NCI-H1436 (cell line): ENCODE results near the gene TRIM49D2.
"Not testable (repeated sequence)": the region's sequence is repeated elsewhere in the genome, so short reads cannot be mapped to it uniquely, and the experiment has no call there.

Source experiments
- DNase-seq: peaks from one replicate; lab custom pipeline; 2025; lab: John Stamatoyannopoulos, UW

Gene TRIM49D2

GRCh38 chr11:89923764-89924163 is at the start of gene TRIM49D2:
Gene TRIM49D2, plus strand, starts transcription at chr11:89924064. Its CDS starts 2,698 bp downstream, at chr11:89926762.
- DNase-seq: not testable (repeated sequence)

GRCh38 chr11:89877511-89877910 is 46.4 kb upstream of the TRIM49D2 start:
- not testable (repeated sequence) for DNase-seq

- not testable (repeated sequence) for DNase-seq
Measured at GRCh38 chr11:89893245-89893644, 30.6 kb upstream of the TRIM49D2 start.

- DNase-seq: not testable (repeated sequence)
Measured at GRCh38 chr11:89900809-89901208, 23.1 kb upstream of the TRIM49D2 start.

- DNase-seq: no peak
Measured at GRCh38 chr11:89922195-89922660, 1.6 kb upstream of the TRIM49D2 start, which contains the start of gene TRIM49D1. Gene TRIM49D1, minus strand, starts transcription at chr11:89922245. Its CDS starts 4,535 bp downstream, at chr11:89917710.

- DNase-seq: not testable (repeated sequence)
Measured at GRCh38 chr11:89960833-89961232, 37.0 kb downstream of the TRIM49D2 start.

GRCh38 chr11:89965737-89966136 is 41.9 kb downstream of the TRIM49D2 start, which contains the start of gene TRIM64:
Gene TRIM64, plus strand, starts transcription at chr11:89966037. Its CDS starts 2,467 bp downstream, at chr11:89968504.
- not testable (repeated sequence) for DNase-seq
